PC-3 (cell line): ENCODE measurements around the gene PLA2G2C. TPM values are rescaled to one million over a fixed set of nuclear protein-coding genes. Genes with fewer than 3 reads are reported as not detected.

Experiments used
- ATAC-seq: fragments of 200-7000 bp; cut with Tn5 transposase; 2 replicates; pipeline ENCODE4 v1.9.1; 2020; ENCODE audit warnings: mild to moderate bottlenecking, moderate library complexity
- BruUV-seq: library from RNA; stranded (reverse); fragments of 400-500 nt; replicated peaks from 2 replicates; lab custom pipeline; 2021; lab: Mats Ljungman, UMichigan
- CTCF ChIA-PET: fragments of 300-600 bp; sonication (Branson Sonifier 250); formaldehyde crosslinking; loops from one replicate; lab custom pipeline; 2022; ENCODE audit warnings: antibody characterized with exemption; lab: Charles Lee
- POLR2A ChIA-PET: fragments of 300-600 bp; sonication (Branson Sonifier 250); formaldehyde crosslinking; loops from one replicate; lab custom pipeline; 2022; ENCODE audit warnings: antibody characterized with exemption; ENCODE audit not compliant: unreplicated experiment; lab: Charles Lee
- DNase-seq: peaks from one replicate; pipeline ENCODE4 v3.0.0-alpha.2; 2015
- H2AFZ ChIP-seq: fragments of 300-600 bp; sonication (generic); 2 replicates; pipeline ENCODE4 v1.6.0; 2016; ENCODE audit warnings: antibody characterized with exemption, low read length
- H3F3A ChIP-seq: fragments of 300-600 bp; sonication (generic); one replicate; pipeline ENCODE4 v1.6.0; 2017; ENCODE audit warnings: antibody characterized with exemption, low read length, control low read depth, mild to moderate bottlenecking; ENCODE audit not compliant: unreplicated experiment
- H3K27ac ChIP-seq: fragments of 300-600 bp; sonication (generic); 2 replicates; pipeline ENCODE4 v1.5.1; 2016; ENCODE audit warnings: mild to moderate bottlenecking, low read length
- H3K27me3 ChIP-seq: fragments of 300-600 bp; sonication (generic); 2 replicates; pipeline ENCODE4 v1.6.1; 2016; ENCODE audit warnings: low read length, mixed read lengths
- H3K36me3 ChIP-seq: fragments of 300-600 bp; sonication (generic); 2 replicates; pipeline ENCODE4 v1.6.1; 2016; ENCODE audit warnings: low read depth, mixed run types, low read length, mixed read lengths
- H3K4me1 ChIP-seq: fragments of 300-600 bp; sonication (generic); 2 replicates; pipeline ENCODE4 v1.5.1; 2016; ENCODE audit warnings: low read length; ENCODE audit not compliant: insufficient read depth
- H3K4me2 ChIP-seq: fragments of 300-600 bp; sonication (generic); 2 replicates; pipeline ENCODE4 v1.6.0; 2016; ENCODE audit warnings: low read length
- H3K4me3 ChIP-seq: fragments of 300-600 bp; sonication (generic); 2 replicates; pipeline ENCODE4 v1.5.1; 2016; ENCODE audit warnings: mild to moderate bottlenecking, low read length, mixed read lengths
- H3K79me2 ChIP-seq: fragments of 300-600 bp; sonication (generic); 2 replicates; pipeline ENCODE4 v1.6.1; 2017; ENCODE audit warnings: low read length, mixed read lengths
- H3K9ac ChIP-seq: fragments of 300-600 bp; sonication (generic); 2 replicates; pipeline ENCODE4 v1.6.0; 2016; ENCODE audit warnings: mild to moderate bottlenecking, low read length
- H3K9me2 ChIP-seq: fragments of 300-600 bp; sonication (generic); replicated peaks from 2 replicates; pipeline ENCODE4 v1.6.1; 2016; ENCODE audit warnings: mixed run types, low read length, mixed read lengths
- H3K9me3 ChIP-seq: fragments of 300-600 bp; sonication (generic); 2 replicates; pipeline ENCODE4 v1.6.1; 2016; ENCODE audit warnings: low read length, mixed read lengths
- H4K20me1 ChIP-seq: fragments of 300-600 bp; sonication (generic); 2 replicates; pipeline ENCODE4 v1.6.1; 2016; ENCODE audit warnings: low read length, mixed read lengths
- CTCF ChIP-seq: fragments of 300-600 bp; sonication (generic); conservative IDR thresholded peaks from 2 replicates; pipeline ENCODE4 v1.5.1; 2017; ENCODE audit warnings: antibody characterized with exemption, low read depth, mild to moderate bottlenecking, low read length
- EZH2 ChIP-seq: fragments of 300-600 bp; sonication (generic); IDR thresholded peaks from one replicate; pipeline ENCODE4 v1.6.1; 2017; ENCODE audit warnings: antibody characterized with exemption, mild to moderate bottlenecking, low read length; ENCODE audit not compliant: unreplicated experiment
- EZH2phosphoT487 ChIP-seq: fragments of 300-600 bp; sonication (generic); IDR thresholded peaks from 2 replicates; pipeline ENCODE4 v1.6.1; 2018; ENCODE audit warnings: mild to moderate bottlenecking, antibody characterized with exemption, low read length, borderline replicate concordance
- intact Hi-C: fragments of 100-400 bp; cut with micrococcal nuclease; formaldehyde crosslinking; loops from 2 replicates; pipeline ENCODE4 v1.9.0; 2023
- total RNA-seq: library from RNA; depleted of rRNA; stranded (reverse); fragments of >200 nt; gene quantifications from 2 replicates; pipeline ENCODE4 v1.2.3, GENCODE V29; 2014

PLA2G2C gene
- total RNA-seq, 1 experiment from 2014 or later, result not detected

DNA sequence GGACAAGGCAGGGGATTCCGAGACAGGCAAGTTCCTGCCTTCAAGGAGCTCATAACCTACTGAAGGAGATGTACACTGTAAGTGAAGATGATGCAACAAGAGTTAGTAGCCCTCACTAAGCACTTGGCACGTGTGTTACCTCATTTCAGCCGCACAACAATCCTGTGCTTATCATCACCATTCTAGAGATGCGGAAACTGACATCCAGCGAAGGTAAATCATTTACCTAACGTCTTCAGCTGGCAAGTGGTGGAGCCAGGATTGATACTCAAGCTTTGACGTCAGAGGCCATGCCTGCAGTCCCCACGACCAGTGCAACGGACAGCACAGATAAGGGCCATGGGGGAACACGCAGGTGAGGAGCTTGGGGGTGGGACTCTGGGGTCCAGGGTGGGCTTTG is 3.3 kb downstream of the PLA2G2C start:
- no peak for ATAC-seq
- TF ChIP-seq EZH2, result no peak
- no peak for TF ChIP-seq EZH2phosphoT487
- no peak for TF ChIP-seq CTCF
- ChIA-PET POLR2A (no interaction called here), CTCF (no interaction called here)
- no peak overlapping the region for H3K9ac ChIP-seq
- no peaks in the 10 kb centered on the region for H3K36me3 ChIP-seq
- H3K4me1 ChIP-seq, result peaks cover 23% of the 10 kb centered on the region
- no peaks in the 10 kb centered on the region for H3K9me2 ChIP-seq
- no peak overlapping the region for H3K4me2 ChIP-seq
- H2AFZ ChIP-seq, result no peak overlapping the region
- no peaks in the 10 kb centered on the region for H4K20me1 ChIP-seq
- no peaks in the 10 kb centered on the region for H3F3A ChIP-seq
- no peak for DNase-seq
- no peaks in the 10 kb centered on the region for H3K27me3 ChIP-seq
- intact Hi-C loops, result no loop called here
- no peak overlapping the region for H3K4me3 ChIP-seq
- no peaks in the 10 kb centered on the region for H3K9me3 ChIP-seq
- no peak overlapping the region for H3K27ac ChIP-seq
- no TSS peak for BruUV-seq
- no peaks in the 10 kb centered on the region for H3K79me2 ChIP-seq

GRCh38 chr1:20182415-20182814 is 3.9 kb downstream of the PLA2G2C start:
- CTCF ChIA-PET, result no interaction called here
- BruUV-seq, result no TSS peak
- POLR2A ChIA-PET, result no interaction called here
- no peaks in the 10 kb centered on the region for H3K79me2 ChIP-seq
- H3F3A ChIP-seq, result no peaks in the 10 kb centered on the region
- ATAC-seq (no peak), DNase-seq (no peak)
- no peaks in the 10 kb centered on the region for H3K27me3 ChIP-seq
- H3K27ac ChIP-seq, result no peak overlapping the region
- TF ChIP-seq CTCF, result no peak
- no peak for TF ChIP-seq EZH2
- no peak for TF ChIP-seq EZH2phosphoT487
- peaks cover 18% of the 10 kb centered on the region for H3K4me1 ChIP-seq
- H3K9ac ChIP-seq, result no peak overlapping the region
- no peak overlapping the region for H3K4me2 ChIP-seq
- intact Hi-C loops, result no loop called here
- H2AFZ ChIP-seq, result no peak overlapping the region
- no peaks in the 10 kb centered on the region for H4K20me1 ChIP-seq
- no peaks in the 10 kb centered on the region for H3K36me3 ChIP-seq
- no peaks in the 10 kb centered on the region for H3K9me3 ChIP-seq
- H3K4me3 ChIP-seq, result no peak overlapping the region
- H3K9me2 ChIP-seq, result no peaks in the 10 kb centered on the region

- DNase-seq, result no peak
- Histone ChIP-seq H3K4me2 (no peak overlapping the region), H3K4me3 (no peak overlapping the region), H3K79me2 (no peaks in the 10 kb centered on the region), H3K4me1 (peaks cover 8% of the 10 kb centered on the region; the same call in 1 of the 2 replicates), H3K27me3 (no peaks in the 10 kb centered on the region), H3K9me3 (no peaks in the 10 kb centered on the region), H3K9me2 (no peaks in the 10 kb centered on the region), H3K9ac (no peak overlapping the region), H4K20me1 (no peaks in the 10 kb centered on the region), H2AFZ (no peak overlapping the region), H3F3A (no peaks in the 10 kb centered on the region), H3K36me3 (no peaks in the 10 kb centered on the region), H3K27ac (no peak overlapping the region)
- no TSS peak for BruUV-seq
- ATAC-seq, result no peak
- no peak for TF ChIP-seq EZH2phosphoT487
- no peak for TF ChIP-seq CTCF
- TF ChIP-seq EZH2, result no peak
- CTCF ChIA-PET, result no interaction called here
- intact Hi-C loops, result no loop called here
- POLR2A ChIA-PET, result interaction anchor here (0.6 kb wide), 1 partner anchor 10 kb away, joined by 5 read pairs; no protein-coding TSS in a partner anchor
These were observed 5.5 kb downstream of the PLA2G2C start for GRCh38 chr1:20180844-20181207.
